ENCODE results near the gene VPS29. TPM values are rescaled to one million over a fixed set of nuclear protein-coding genes. Genes with fewer than 3 reads are reported as not detected.

The VPS29 gene
- total RNA-seq, 1 experiment from 2014 or later: 156 TPM

DNA sequence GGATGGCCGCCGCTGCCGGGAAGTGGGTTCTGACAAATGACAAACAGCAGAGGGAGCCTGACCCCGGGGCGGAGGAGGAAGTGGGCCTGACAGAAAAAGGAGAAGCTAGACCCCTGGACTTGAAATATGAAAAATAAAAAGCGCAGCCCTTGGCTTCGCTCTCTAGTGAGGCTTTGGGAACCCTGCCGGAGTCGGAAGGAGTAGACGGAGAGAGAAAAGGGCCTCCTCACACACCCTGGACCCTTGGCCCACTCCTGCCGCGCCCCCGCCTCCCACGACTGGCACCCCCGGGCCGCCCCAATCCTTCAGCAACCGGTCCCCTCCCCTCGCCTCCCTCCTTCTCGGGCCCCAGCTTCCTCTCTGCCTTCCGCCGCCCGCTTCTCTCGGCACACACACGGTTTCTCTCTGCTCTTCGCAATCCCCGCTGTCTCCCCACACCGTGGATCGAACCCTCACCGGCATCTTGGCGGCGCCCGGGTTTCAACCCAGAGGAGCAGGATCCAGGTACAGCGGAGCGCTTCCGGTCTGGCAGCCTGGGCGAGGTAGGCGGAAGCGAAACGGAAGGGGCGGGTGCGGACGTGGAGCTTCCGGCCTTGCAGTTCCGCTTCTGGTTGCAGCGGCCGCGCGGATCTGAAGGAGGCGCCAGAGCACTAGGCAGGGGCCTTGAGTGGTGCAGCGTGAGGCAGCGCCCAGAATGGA, 52.0 kb downstream of the VPS29 start, which contains the start of gene ARPC3:
TSS of gene ARPC3 (minus strand) at position 539 of the 699 bp plus-strand sequence. CDS start at position 462, 77 bp downstream.
- Mint-ChIP-seq H3K27me3 (ENCODE audit: unreplicated experiment) (no peaks in the 10 kb centered on the region), H3K4me1 (ENCODE audit: low read depth, unreplicated experiment) (peaks cover 8% of the 10 kb centered on the region), H3K27ac (ENCODE audit: unreplicated experiment) (peak within 1 kb of the TSS; percentile 96), H3K4me3 (ENCODE audit: low read depth, unreplicated experiment) (peak within 1 kb of the TSS; percentile 92), H3K36me3 (ENCODE audit: insufficient read depth, unreplicated experiment) (peaks cover 40% of the 10 kb centered on the region), H3K9me3 (ENCODE audit: low read depth, unreplicated experiment) (no peaks in the 10 kb centered on the region)
- CTCF ChIA-PET: interaction anchor here (0.6 to 1.7 kb wide), 11 partner anchors 9 to 438 kb away, joined by 3 to 21 read pairs (median 5); partner anchors contain the start of genes FAM216A, GPN3 and TCTN1
- BruUV-seq (replicated peaks): no TSS peak
- TF ChIP-seq, protein P1, sequence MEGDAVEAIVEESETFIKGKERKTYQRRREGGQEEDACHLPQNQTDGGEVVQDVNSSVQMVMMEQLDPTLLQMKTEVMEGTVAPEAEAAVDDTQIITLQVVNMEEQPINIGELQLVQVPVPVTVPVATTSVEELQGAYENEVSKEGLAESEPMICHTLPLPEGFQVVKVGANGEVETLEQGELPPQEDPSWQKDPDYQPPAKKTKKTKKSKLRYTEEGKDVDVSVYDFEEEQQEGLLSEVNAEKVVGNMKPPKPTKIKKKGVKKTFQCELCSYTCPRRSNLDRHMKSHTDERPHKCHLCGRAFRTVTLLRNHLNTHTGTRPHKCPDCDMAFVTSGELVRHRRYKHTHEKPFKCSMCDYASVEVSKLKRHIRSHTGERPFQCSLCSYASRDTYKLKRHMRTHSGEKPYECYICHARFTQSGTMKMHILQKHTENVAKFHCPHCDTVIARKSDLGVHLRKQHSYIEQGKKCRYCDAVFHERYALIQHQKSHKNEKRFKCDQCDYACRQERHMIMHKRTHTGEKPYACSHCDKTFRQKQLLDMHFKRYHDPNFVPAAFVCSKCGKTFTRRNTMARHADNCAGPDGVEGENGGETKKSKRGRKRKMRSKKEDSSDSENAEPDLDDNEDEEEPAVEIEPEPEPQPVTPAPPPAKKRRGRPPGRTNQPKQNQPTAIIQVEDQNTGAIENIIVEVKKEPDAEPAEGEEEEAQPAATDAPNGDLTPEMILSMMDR (IDR thresholded peaks at IDR 0.05; ENCODE audit: unreplicated experiment): peak; percentile 79
- DNase-seq: peak; percentile 96
- intact Hi-C loops (cut with micrococcal nuclease; ENCODE audit: unreplicated experiment): loop anchor here (5.0 kb wide), 2 partner anchors 152 to 437 kb away; no protein-coding TSS in a partner anchor

DNA sequence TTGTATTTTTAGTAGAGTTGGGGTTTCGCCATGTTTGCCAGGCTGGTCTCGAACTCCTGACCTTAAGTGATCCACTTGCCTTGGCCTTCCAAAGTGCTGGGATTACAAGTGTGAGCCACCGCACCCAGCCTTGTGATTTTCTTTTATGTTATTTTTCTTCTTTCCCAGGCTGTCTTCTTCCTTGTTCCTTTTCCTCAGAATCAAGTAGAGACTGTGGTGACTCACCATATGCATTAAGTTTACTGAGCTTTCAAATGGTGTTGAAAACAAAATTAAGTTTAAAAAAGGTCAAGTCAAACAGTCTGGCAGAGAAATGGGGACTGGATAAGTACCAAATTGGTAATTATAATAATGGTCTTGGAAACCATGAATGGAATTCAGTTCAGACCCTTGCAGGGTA, 57.5 kb downstream of the VPS29 start:
- CTCF ChIA-PET: interaction anchor here (0.7 kb wide), 1 partner anchor 13 kb away, joined by 3 read pairs; no protein-coding TSS in a partner anchor
- Mint-ChIP-seq H3K27ac (ENCODE audit: unreplicated experiment) (no peak overlapping the region), H3K4me3 (ENCODE audit: low read depth, unreplicated experiment) (no peak overlapping the region), H3K9me3 (ENCODE audit: low read depth, unreplicated experiment) (no peaks in the 10 kb centered on the region), H3K4me1 (ENCODE audit: low read depth, unreplicated experiment) (no peaks in the 10 kb centered on the region), H3K36me3 (ENCODE audit: insufficient read depth, unreplicated experiment) (peaks cover 47% of the 10 kb centered on the region), H3K27me3 (ENCODE audit: unreplicated experiment) (no peaks in the 10 kb centered on the region)
- no TSS peak for BruUV-seq (replicated peaks)
- intact Hi-C loops (cut with micrococcal nuclease; ENCODE audit: unreplicated experiment): no loop called here
- TF ChIP-seq, protein P1 (IDR thresholded peaks at IDR 0.05; ENCODE audit: unreplicated experiment): no peak
- no peak for DNase-seq

Other genes with a start within 250 kb of the VPS29 start
- 388 and 437 TPM in 2 replicates for gene ATP2A2, start 220.9 kb downstream of the VPS29 start, total RNA-seq (2022)
- 111 and 136 TPM in 2 replicates for gene ANAPC7, start 98.4 kb downstream of the VPS29 start, total RNA-seq (2022)
- 321 and 344 TPM in 2 replicates for gene ARPC3, start 51.8 kb downstream of the VPS29 start, total RNA-seq (2022)
- gene GPN3, start 33.9 kb downstream of the VPS29 start, total RNA-seq (2022): 31.8 and 35.9 TPM in 2 replicates
- gene FAM216A, start 33.3 kb downstream of the VPS29 start, total RNA-seq (2022): 10.5 and 11.2 TPM in 2 replicates
- gene RAD9B, start 220 bp upstream of the VPS29 start, total RNA-seq (2022): 0.80 and 1.9 TPM in 2 replicates
- gene PPTC7, start 81.2 kb upstream of the VPS29 start, total RNA-seq (2022): 26.0 and 27.8 TPM in 2 replicates
- 41.0 and 41.8 TPM in 2 replicates for gene TCTN1, start 112.0 kb upstream of the VPS29 start, total RNA-seq (2022)
- 0.71 and 0.99 TPM in 2 replicates for gene HVCN1, start 187.0 kb upstream of the VPS29 start, total RNA-seq (2022)
- 199 and 213 TPM in 2 replicates for gene PPP1CC, start 240.8 kb upstream of the VPS29 start, total RNA-seq (2022)

Data from Calu3 (cell line).